COLO829 (cell line): ENCODE measurements around the gene LGR4.
"Not testable (repeated sequence)": the region's sequence is repeated elsewhere in the genome, so short reads cannot be mapped to it uniquely, and the experiment has no call there.

ENCODE experiments used
- DNase-seq: peaks from one replicate; pipeline ENCODE4 v3.0.0; 2012; ENCODE audit warnings: low spot score

The LGR4 gene

GRCh38 chr11:27456795-27457329, 15.7 kb downstream of the LGR4 start:
- no peak for DNase-seq

DNA sequence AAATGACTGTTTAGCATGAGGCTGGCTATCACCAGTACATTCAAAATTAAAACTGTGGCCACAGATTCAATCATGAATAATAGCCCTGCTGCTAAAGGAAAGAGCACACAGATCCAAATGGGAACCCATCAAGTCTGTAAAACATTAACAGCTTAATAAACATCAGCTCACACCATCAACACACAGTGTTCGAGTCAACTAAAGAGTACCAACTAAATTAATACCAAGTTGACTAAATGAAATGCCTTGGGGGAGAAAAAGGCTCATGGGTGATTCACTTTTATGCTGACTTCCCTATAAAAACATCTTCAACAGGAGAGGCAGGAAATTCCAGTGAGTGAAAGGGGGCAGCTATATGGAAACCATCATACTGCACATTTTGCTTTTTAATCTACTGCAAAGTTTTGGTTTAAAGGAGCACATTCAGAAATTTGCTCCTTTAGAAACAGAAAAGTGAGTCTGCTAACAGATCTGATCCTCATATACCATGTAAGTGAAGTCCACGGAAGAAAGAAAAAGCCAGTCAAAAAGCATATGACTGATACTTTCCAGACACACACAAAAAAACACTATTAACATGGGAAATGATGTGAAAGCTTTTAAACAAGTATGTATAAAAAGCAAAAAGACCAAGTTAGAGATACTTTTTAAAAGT, 16.3 kb downstream of the LGR4 start:
- DNase-seq = peak; percentile 33

DNA sequence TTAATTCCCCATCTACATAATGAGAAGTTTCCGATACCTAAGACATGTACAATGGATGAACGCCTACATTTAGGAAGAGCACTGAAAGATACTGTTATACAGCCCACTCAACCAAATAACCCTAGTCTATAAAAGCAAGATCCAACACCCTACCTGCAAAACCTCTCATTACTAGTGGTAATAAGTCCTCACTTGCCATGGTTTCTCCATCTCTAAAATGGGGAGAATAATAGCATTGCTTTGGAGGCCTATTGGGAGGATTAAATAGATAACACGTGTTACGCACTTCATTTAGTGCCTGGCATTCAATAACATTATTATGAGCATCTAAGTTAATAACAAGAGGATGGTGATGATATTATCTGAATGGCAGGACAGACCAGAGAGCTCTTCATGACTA, 16.9 kb downstream of the LGR4 start:
- no peak for DNase-seq

- DNase-seq = no peak
Observed at GRCh38 chr11:27453701-27454100, 18.9 kb downstream of the LGR4 start.

GRCh38 chr11:27452147-27452546, 20.4 kb downstream of the LGR4 start:
- DNase-seq = no peak

DNA sequence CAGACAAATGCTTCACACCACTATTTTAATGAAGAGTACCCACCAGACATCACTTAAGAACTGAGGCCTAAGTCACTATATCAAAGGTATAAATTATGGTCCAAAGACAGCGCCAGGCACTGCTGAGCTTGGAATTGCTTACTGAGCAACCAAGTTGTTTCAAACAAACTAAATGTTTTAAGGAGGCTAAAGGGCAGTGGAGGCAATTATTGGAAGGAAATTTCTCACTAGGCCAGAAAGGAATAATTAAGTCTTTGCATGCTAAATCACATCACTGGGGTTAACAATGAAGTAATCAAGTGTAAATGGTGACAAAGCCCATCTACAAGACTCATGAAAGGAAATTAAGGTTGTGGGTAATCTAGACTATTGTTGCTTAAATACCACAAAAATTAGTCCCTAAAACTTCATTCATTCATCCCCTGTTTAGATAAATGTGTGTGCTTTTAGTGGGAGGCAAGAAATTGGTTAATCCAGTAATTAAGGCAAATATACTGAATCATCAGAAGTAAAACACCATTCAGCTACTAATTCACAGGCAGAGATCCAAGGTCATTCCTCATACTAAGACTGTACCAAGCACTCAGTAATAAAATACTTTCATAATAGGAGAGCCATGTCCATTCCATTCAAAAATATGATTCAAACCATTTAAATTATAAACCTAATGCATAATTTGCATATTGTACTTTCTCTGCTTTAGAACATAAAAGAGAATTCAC, 21.2 kb downstream of the LGR4 start:
- no peak for DNase-seq

DNA sequence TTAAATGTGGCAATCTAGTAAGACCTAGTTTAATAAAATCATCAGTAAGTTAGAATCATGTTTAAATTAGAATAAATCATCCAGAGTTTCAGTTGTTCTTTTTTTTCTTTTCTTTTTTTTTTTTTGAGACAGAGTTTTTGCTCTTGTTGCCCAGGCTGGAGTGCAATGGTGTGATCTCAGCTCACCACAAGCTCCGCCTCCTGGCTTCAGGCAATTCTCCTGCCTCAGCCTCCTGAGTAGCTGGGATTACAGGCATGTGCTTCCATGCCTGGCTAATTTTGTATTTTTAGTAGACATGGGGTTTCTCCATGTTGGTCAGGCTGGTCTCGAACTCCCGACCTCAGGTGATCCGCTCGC, 24.4 kb downstream of the LGR4 start:
- DNase-seq = not testable (repeated sequence)

GRCh38 chr11:27447288-27448183, 25.1 kb downstream of the LGR4 start:
- no peak for DNase-seq

GRCh38 chr11:27445625-27446024, 27.0 kb downstream of the LGR4 start:
- DNase-seq = no peak

DNA sequence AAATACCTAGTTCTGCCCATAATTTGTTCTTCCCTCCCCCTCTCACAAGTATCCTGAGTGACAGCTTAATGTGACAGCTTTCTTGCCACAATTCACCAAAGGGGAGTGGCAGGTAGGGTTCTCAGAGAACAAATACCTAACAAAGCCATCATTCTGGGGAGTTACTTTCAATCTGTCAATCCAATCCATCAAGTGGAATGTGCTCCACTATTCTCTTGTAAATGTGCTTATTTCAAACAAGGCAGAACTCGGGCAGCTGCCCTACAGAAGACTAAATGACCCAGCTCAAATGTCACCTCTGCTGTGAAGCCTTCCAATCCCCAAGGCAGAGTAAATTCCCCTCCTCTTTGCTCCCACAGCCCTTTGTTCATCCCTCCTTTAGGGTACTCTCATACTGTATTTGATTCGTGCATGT, 27.8 kb downstream of the LGR4 start:
- no peak for DNase-seq

DNA sequence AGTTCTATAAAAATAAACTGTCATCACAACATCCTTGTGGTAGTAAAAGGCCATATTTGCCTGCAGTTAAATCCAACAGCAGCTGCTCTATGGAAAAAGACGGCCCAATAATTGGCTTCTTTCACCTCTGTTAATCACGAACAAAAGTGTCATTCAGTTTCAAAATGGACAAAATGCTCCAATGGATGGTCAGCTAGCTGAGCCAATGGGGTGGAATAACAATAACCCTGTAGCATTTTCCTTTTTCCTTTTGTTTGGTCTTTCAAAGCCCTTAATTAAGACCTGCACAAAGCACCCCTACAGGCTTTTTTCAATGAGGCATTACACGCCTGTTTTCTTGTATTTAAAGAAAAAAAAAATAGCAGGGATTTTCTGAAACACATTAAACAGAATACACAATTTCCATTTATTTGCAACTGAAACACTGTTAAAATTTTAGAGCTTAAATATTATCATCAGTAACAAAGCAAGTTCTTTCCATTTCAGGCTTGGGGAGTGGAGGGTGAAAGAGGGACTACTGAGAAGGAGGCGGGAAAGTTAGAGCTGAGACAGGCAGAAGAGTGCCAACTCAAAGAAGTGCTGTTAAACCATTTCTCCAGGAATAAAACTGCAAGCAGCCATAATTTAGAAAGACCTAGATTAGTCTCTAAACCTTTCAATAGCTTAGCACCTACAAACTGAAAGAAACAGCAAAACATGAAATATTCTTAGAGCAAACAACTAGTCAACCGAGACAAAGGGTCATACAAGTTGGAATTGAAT, 28.7 kb downstream of the LGR4 start:
- peak; percentile 63 for DNase-seq

GRCh38 chr11:27443227-27443626, 29.4 kb downstream of the LGR4 start:
- no peak for DNase-seq

- no peak for DNase-seq
Observed at GRCh38 chr11:27440090-27440489, 32.5 kb downstream of the LGR4 start.

GRCh38 chr11:27438595-27438981, 34.0 kb downstream of the LGR4 start:
- no peak for DNase-seq

DNA sequence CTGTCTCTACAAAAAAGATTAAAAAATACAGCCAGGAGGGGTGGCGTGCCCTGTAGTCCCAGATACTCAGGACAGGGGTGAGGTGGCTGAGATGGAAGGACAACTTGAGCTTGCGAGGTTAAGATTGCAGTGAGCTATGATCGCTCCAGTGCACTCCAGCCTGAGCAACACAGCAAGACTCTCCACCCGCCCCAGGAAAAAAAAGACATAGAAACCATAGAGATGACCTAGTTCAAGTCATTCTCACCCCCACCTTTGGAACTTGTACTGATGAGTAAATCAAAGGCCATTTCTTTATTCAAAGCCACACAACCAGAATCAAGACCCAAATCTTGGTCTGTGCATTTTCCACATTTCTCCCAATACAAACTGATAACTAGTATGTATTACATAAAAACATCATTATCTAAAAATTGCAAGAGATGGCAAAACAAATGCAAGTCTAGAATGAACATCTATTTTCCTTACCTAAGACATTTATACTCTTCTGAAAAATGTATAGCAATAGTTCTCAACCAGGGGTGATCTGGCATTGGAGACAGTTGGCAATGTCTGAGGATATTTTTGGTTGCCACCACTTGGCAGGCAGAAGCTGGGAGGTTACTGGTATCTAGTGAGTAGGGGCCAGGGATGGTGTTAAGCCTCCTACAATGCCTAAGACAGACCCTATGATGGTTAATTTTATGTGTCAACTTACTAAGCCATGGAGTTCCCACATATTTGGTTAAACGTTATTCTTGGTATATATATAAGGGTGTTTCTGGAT, 34.6 kb downstream of the LGR4 start:
- no peak for DNase-seq

GRCh38 chr11:27436916-27437315, 35.7 kb downstream of the LGR4 start:
- DNase-seq = no peak

DNA sequence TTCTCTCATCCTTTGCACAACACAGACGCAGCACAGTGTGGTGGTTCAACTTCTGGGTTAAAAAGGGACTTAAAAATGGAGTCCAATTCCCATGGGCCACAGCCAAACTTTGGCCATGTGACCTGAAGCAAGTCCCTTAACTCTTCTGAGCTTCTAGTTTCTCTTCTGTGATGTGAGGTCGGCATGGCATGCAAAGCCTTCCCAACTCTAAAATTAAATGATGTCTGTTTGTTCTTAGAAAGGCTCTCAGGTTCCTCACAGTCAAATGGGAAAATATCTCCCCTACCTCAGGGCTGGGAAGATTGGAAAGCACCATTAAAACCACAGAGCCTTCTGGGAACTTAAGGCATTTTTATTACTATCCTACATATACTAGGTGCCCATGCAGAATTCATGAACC, 38.8 kb downstream of the LGR4 start:
- DNase-seq = no peak

DNA sequence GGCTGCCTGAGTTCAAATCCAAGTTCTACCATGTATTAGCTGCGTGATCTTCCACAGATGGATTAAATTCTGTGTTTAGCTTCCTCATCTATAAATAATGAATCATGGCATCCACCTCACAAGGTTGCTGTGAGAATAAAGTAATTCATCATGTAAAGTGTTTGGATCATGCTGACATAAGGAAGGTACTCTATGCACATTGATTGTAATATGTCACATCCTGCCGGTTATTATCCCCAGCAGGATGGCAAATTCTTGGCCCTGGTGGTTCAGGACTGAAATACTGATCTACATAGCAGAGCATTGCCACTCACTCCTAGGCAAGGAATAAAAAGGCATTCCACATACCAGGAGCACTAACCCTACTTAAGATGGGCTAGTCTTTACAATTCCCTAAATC, 40.8 kb downstream of the LGR4 start:
- no peak for DNase-seq

DNA sequence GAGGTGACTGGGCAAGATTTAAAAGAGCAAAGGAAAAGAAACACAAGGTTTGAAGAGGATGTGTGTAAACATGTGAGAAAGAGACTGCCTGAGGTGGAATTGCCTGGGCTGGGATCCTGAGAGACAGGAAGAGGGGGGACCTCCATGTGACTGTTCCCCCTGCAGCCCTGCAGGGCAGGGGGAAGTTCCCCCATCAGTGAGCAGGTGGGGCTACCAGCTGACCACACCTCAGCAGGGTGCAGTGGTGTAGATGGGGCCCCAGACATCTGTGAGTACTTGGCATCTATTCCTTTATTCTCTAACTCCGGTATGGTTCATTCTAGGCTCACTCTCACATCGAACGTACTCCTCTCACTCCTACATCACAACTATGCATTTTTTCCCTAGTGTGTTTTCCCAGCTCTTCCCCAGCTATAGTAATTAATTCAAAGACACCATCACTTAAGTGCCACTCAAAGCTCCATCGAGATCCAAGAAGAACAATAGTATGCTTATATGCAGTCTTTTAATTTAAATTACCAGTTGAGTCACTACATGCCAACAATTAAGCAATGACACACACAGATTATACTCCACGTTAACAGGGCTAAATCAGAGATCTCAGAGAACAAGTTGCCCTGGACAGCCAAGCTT, 42.7 kb downstream of the LGR4 start:
- DNase-seq = peak; percentile 82

DNA sequence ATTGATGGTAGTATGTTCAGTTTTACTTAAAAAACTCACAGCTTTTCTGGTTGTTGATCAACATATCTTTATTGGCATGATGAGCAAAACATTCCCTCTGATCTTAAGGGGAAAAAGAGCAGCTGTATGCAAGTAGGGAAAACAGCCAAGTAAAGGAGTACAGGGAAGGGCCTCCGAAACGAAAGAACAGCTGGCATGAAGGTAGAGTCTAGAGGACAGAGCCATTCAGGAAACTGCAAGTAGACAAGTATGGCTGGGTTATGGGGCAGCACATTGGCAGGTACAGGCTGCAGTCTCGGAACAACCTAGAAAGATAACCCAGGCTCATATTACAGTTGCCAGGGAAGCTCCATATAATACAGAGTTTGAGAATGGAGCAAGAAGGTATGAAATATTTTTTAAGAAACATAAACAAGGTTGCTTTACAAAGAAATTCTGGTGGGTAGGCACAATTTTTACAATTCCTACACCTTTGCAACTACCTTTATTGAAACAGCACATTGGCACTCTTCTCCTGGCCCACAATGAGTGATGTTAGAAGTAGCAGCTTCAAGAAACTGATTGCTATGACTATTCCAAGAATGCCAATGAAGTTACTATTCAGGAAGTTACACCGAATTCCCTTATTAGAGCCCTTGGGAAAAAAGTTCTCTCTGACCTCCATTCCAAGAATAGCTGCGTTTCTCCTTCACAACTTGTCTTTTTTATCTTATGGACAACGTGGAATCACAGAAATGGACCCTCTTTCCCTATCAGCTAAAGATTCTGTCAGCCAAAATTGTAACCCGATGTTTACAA, 45.2 kb downstream of the LGR4 start:
- no peak for DNase-seq
